OCI-LY3 (cell line): ENCODE measurements around the gene FMN1.

Experiments
- CTCF ChIP-seq: fragments of 200-600, 300-600 bp; sonication (generic); IDR thresholded peaks from 2 replicates; pipeline ENCODE4 v1.5.1; 2014; ENCODE audit warnings: antibody characterized with exemption, low read length, low read depth
- EZH2phosphoT487 ChIP-seq: fragments of 200-600 bp; shearing (Covaris generic); IDR thresholded peaks from 2 replicates; pipeline ENCODE4 v1.6.1; 2018; ENCODE audit warnings: antibody characterized with exemption, mixed run types, low read depth

GRCh38 chr15:33099739-33100138, 94.8 kb downstream of the FMN1 start:
- TF ChIP-seq EZH2phosphoT487 (no peak), CTCF (no peak)
